Activated CD8-positive, alpha-beta memory T cell treated with anti-CD3 and anti-CD28 coated beads, Interleukin-2, amount 50 U/mL, for 24 hours (primary cell): ENCODE data around the gene ABHD1.

Experiments used
- DNase-seq: peaks from one replicate; pipeline ENCODE4 v3.0.0-alpha.2; 2020; ENCODE audit errors: extremely low read depth

The ABHD1 gene

DNA sequence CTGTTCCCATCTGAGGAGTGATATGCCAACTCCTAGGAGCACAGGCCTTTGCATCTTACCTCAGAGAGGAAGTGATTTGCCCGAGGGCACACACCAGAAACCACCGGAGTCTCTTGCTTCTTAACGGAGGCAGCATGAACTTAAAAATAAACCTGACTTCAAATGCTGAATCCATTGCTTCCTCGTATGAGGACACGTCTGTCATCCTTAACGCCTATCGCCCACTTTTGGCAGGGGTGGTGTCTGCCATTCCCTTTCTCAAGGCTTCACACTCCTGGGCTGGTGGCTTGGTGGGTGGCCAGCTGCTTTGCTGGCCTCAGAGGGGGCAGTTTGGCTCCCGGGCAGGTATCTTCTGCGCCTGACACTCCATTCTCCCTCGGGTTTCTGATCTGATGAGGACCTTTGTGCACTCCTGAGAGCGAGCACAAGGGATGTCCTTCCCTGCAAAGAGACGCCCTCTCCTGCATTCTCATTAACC, 11.9 kb downstream of the ABHD1 start:
- no peak for DNase-seq

DNA sequence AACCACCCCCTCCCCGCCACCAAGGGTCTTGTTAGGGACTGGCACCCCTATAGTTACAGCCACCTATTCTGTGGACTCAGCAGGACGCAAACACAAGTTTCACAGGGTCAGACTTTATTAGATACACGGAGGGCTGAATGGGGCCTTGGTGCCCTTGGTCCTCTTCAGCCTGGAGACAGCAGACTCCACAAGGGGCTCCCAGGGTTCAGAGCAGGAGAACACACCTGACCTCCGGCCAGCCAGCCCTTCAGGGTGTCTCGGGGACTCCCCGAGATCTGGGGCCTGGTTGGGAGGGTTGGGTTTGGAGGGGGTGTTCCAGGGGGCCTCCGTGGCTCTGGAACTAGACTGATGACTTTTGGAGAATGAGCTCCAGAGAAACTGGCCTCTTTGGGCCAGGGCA, 13.1 kb downstream of the ABHD1 start:
- no peak for DNase-seq

DNA sequence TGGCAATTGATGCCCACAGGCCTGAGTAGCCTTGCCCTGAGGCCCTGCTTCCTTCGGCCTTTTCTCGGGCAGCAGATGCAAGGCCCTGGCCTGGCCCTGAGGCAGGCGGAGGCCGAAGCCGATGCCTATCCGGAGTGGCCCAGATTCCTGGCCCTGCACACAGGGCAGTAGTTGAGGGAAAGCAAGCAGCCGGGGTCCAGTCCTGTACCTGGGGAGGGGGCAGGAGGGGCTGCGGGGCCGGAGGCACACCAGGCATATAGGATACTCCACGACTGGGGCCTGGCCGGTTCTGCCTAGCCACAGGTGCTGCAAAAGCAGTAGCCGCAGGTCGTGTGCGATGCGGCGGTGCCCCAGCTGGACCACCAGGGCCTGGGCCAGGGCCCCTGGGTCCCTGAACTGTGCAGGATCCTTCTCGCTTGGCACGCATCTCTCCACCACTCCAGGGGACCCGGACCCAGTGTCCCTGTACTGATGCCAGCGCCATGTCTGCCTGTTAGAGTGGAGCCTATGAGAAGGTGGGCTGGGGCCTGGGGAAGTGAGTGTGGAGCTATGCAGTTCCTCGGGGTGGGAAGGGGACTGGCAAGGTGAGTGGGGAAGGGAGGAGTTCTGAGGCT, 13.8 kb downstream of the ABHD1 start:
- no peak for DNase-seq

DNA sequence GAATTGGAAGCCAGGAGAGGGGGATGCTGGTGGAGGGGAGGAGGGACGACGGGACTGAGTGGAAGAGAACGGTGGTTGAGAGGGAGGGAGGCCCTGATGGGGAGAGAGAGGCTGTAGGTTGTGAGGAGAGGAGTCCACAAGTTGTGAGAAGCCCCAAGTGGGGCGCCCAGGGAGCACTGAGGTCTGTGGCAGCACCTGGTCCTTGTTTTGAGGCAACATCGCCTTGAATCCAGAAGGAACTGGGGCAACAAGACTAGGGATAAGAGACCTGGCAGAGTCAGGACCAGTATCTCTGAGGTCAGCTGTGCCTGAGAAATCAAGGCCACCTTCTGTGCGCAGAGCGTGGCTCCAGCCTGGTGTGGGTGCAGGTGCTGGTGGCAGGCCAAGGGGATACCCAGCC, 14.5 kb downstream of the ABHD1 start:
- DNase-seq = no peak

DNA sequence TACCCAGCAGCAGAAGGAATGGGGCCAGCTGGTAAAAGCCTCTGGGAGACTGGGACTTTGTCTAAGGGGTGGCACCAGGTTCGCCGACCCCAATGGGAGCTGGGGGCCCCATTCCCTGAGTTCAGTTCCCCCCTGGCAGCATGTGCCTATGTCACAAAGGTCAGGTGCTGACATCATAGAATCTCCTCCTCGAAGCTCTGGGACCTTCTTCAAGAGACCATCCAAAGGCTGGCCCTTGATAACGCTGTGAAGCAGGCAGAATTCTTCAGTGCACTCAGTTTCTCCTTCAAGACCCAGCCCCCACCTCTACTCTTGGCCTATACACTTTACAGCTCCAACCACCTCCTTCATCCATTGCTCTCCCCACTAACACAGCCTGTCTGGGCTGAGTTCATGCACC, 15.7 kb downstream of the ABHD1 start, which contains the start of gene PRR30:
Gene PRR30, minus strand, starts transcription at position 101 of the 400 bp plus-strand sequence. CDS start 1,081 bp downstream, outside the sequence.
- no peak for DNase-seq

DNA sequence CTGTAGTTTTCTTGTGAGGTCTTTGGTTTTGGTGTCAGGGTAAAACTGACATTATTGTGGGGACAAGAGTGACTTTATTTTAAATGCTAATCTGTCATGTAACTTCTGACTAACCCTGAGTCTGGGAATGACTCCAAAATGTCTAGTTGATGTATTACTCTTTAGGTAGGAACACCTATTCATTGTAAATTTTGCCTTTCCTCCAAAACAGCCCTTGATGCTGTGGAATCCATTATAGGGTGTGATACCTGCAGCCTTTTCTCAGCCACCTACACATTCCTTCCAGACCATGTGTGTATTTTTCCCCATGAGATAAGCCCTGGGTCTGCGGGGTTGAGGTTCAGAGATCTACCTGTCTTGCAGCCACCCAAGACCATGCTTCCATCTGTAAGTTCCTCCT, 19.7 kb downstream of the ABHD1 start:
- DNase-seq = no peak

DNA sequence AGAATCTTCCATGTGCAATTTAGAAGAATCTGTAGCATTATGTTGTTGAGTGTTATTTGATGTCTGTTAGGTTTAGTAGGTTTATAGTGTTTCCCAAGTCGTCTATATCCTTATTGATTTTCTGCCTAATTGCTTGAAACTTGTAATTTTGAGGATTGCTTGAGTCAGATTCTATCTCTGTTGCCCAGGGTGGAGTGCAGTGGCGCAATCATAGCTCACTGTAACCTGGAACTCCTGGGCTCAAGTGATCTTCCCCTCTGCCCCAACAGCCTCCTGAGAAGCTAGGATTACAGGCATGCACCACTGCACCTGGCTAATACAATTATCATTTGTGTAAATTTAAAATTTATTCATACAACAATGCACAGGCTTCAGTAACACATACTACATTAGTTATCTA, 22.1 kb downstream of the ABHD1 start:
- DNase-seq = no peak

DNA sequence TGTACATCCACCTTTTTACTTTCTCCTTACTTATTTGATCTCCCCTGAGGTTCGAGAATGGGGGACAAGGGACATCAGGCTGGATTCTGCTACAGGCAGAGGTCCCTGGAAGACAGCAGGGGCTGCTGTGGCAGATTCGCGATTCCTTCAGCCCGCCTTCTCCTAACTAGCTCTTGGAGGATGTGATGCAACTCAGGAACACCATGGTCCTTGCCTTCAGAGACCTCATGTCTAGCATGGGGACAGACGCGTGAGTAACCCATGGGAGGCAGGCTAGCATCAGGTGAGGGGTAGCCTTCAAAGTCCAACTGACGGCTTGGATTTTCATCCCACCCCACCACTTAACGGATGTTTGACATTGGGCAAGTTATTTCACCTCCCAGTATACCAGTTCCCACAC, 24.3 kb downstream of the ABHD1 start:
- DNase-seq = no peak

DNA sequence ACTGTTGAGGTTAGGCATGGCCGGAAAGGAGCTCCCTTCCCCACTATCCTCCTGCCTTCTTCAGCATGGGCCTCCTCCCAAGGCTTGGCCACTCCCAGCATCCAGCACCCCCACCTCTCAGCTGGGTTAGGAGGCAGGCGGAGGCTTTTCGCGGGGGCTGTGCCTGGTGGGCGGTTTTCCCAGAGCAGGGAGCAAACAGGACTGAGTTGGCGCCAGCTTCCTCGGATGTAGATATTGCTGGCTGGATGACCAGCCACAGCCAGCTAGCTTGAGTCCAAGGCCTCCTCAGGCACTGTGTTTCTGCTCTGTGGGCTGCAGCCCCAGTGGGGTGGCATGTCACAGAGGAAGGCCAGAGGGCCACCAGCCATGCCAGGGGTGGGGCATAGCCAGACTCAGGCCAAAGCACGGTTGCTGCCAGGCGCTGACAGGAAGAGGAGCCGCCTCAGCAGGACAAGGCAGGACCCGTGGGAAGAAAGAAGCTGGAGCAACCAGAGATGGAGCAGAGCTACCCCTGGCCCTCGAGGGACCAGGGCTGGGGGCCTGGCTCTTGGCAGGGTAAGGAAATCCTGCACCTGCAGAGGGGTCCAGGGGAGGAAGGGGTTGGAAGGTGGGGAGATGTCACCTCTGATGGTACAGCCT, 25.3 kb downstream of the ABHD1 start, which contains the start of gene TCF23:
Gene TCF23, plus strand, starts transcription at position 204 of the 639 bp plus-strand sequence. Its CDS starts 130 bp downstream, at position 334.
- DNase-seq = no peak

DNA sequence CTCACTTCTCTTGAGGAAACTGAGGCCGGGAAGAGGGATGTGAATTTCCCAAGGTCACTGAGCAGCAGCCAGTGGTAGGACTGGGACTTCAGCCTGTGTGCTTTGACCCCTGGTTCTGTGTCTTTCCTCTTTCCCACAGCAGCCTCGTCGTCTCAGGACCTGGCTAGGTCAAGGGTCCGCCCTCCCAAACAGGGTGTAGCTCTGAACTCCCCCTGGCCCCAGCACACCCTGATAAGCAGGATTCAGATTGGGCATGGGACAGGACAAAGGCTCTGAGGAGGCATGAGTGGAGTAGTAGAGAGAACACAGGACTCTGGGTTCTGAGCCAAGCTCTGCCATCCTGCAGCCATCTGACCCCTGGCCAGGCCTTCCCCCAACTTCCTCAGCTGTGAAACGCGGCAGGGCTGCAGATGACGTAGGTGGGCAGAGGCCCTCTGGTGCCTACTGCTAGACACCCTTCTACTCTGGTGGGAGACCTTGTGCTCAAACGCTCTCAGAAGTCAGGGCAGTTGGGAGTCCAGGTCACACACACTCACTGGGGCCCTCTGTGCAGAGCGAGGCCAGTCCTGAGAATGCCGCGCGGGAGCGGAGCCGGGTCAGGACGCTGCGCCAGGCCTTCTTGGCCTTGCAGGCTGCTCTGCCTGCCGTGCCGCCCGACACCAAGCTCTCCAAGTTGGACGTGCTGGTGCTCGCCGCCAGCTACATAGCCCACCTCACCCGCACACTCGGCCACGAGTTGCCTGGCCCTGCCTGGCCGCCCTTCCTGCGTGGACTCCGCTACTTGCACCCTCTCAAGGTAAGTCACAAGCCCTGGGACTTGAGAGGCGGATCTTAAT, 26.2 kb downstream of the ABHD1 start:
- DNase-seq = no peak

DNA sequence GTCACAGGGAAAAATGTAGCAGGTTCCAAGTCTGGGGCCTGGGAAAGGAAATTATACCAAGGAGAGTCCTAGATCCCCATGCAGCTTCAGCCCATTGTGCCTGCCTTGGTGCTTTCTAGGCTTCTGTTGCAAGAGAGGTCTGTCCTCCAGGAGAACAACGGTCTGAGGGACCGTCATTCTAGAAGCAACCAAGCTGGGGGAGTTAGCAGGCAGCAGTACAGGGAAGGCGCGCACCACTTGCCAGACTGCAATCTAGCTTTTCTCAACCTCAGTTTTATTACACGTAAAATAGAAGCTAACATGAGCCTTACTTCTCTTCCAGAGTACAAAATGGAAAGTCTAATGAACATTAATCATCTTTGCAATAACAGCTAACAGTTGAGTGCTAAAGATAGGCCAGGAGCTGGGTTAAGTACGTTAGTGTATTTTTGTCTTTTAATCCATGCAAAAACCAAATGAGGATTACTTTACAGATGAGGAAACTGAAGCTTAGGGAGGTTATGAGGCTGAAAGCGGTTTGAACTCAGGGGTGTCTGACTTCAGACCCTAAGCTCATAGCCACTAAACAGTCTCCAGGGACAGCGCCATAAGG, 27.1 kb downstream of the ABHD1 start:
- DNase-seq = no peak

DNA sequence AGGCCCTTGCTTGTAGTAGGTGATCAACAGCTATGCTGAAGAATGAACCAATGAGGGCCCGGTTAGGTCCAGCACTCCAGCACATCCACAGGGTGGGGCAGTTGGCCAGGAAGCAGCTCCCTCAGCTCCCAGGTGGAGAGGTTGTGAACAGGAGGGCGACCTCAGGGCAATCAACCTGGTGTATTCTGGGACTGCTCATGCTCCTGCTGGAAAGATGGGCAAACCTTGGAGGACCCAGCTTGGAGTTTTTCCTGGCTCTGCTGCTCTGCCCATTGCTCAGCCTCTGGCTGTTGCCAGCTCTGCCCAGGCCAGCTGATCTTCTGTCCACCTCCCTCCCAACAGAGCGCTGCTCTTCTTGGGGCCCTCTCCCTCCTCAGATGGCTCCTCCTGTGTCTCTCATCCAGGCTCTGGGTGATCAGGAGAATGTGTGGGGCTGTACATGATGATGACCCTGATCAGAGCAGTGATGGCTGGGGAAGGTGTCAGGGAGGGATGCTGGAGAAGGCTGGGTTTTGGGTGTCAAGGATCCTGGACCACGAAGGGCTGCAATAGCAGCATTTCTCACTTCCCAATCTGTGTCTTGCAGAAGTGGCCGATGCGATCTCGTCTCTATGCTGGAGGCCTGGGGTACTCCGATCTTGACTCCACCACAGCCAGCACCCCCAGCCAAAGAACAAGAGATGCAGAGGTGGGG, 28.6 kb downstream of the ABHD1 start:
- no peak for DNase-seq

DNA sequence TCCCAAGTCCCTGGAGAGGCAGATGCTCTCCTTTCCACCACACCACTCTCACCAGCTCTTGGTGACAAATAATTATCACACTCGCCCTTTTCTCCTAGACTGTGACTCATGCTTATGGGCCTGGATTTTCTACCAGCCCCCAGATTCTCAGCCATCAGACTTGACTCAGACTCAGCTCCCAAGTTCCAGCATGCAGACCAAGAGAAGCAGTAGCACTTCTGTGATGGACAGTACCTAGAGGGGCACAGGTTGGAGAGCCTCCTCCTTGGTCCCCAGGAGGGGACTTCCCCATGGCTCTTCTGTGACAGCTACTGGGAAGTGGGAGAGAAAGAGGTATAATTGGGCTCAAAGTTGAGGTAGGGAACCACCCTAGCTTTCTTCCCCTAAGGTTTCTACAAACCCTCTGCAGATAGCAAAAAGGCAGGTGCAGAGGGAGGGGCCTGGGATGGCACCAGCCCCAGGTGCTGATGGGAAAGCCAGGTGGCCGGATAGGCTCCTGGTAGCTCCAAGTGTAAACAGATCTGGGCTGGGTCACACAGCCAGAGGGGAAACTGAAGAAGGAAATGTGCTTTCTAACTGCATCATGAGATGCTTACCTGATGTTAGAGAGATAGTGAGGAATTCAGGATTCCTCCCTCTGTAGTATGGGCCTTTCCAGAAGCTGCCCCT, 29.3 kb downstream of the ABHD1 start:
- DNase-seq = no peak

DNA sequence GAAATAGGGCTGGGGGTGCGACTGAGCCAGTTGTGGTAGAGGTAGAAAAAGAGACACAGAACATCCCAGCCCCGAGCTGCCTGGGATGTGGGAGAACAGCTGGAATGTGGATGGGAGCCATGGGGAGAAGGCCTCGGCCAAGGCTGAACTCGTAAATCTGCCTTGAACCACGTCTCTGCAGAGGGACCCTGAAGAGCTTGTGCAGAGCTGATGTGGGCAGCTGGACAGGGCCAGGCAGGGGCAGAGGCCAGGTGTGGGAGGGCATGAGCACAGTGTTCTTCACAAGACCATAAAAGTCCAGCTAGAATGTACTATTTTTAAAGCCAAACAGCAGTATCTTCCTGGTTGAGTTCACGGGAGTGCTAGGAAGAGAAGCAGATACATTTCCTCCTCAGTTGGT, 30.9 kb downstream of the ABHD1 start:
- DNase-seq = no peak

DNA sequence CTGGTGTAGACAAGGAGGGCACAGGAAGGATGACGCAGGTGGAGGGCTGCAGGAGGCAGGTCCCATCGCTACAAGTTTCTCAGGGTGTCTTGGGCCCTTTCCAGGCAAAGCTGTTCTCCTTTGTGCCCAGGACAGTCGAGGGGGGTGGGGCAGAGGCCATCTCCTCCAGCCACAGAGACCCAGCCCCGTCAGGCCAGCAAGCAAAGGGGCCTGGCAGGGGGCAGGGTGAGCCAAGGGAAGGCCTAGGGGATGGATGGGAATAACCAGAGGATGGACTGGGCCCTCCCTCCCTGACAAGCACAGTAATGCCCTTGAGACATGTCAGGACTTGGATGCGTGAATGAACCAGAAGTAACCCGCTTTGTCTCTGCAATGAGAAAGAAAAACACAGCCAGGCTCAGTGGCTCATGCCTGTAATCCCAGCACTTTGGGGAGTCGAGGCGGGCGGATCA, 31.5 kb downstream of the ABHD1 start:
- no peak for DNase-seq

DNA sequence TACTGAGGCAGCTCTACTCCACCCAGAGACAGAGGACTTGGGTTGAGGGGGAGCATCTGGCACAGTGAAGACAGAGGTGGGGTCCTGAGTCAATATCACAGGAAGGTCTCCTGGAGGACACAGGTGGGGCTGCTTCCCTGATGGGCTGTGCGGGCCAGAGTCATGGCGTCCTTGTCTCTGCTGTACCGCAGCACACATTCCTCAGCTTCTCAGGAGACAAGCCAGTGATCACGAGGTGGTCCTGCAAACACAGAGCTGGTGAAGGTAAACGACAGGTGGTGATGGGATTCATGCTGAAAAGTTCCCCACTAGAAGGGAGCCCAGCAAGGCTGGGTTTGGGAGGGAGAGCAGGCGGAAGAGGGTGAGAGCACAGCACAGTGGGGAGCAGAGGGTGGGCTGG, 34.9 kb downstream of the ABHD1 start:
- no peak for DNase-seq

DNA sequence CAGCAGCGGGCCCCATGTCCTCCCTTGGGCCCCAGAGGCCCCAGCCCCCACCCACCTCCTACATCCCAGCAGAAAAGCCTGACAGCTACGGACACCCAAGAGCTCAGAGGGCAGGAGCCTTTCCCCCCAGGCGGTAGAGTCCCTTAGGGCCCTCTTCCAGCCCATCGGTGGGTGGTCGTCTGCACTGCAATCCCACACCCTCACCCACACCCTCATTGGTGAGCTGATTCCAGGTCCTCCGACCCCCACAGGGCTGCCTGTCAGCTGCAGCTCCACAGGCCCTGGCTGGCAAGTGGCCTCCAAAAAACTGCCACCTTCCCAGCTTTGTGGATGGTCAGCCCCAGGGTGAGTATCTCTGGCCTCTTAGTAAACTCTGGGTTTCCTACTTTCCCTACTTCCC, 35.7 kb downstream of the ABHD1 start:
- no peak for DNase-seq

DNA sequence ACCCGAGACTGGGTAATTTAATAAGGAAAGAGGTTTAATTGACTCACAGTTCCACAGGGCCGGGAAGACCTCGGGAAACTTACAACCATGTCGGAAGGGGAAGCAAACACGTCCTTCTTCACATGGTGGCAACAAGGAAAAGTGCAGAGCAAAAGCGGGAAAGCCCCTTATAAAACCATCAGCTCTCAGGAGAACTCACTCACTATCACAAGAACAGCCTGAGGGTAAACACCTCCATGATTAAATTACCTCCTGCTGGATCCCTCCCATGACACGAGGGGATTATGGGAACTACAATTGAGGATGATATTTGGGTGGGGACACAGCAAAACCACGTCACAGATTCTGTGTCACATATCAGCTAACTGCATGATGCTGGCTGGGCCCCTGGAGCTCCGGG, 36.6 kb downstream of the ABHD1 start:
- no peak for DNase-seq

DNA sequence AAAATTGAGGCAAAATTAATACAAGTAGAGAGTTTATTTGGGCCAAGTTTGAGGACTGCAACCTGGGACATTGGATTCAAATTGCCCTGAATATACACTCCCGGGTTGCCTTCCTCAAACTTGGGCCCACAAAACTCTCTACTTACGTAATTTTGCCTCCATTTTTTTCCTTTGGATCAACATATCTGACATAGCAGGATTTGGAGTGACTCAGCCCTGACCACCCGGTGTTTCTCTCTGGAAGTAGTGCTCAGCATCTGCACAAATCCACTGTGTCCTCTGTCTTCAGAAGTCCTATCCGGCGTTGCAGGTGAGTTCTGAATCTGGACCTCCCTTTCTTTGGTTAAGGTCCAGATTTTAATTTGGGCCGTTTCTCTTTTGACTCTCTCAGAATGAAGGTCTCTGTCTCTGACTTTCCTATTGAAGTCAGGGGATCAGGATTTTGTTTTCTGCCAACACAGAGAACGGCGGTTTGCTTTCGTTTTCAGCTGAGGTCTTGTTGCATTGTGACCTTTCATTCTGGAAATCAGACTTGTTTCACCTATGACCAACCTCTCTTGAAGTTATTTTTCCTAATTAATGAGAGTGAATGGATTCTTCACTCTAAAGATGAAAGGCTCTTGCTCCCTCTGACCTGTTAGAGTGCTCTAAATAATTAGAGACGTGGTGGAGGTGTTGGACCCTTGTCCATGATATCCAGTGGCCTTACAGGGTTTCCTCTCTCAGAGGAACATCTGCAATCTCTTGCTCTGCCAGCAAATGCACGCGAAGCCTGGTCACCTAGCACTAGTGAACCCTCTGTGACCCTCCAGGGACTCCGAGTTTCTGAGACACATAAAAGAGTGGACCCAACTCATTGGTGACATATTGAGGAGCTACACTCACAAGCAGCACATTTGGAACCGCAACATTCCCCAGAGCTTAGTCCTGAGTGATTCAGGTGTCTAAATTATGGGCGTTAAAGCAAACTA, 38.8 kb downstream of the ABHD1 start:
- no peak for DNase-seq
